SK-N-MC (cell line): ENCODE measurements around the gene CCDC150.

Experiments used
- EZH2 ChIP-seq: fragments of 200-600 bp; sonication (generic); IDR thresholded peaks from one replicate; pipeline ENCODE4 v1.6.1; 2017; ENCODE audit warnings: antibody characterized with exemption
- FOXP2 ChIP-seq: optimal IDR thresholded peaks from 2 replicates; pipeline ENCODE3; 2011; ENCODE audit warnings: mild to moderate bottlenecking, moderate library complexity; ENCODE audit not compliant: insufficient read depth; ENCODE audit errors: extremely low read length, control extremely low read depth
- POLR2AphosphoS5 ChIP-seq: IDR thresholded peaks from 2 replicates; pipeline ENCODE4 v1.6.1; 2012; ENCODE audit warnings: mild to moderate bottlenecking, low read depth, low read length, borderline replicate concordance

GRCh38 chr2:196703695-196704094 is 64.2 kb downstream of the CCDC150 start:
- no peak for TF ChIP-seq EZH2
- no peak for TF ChIP-seq POLR2AphosphoS5
- no peak for TF ChIP-seq FOXP2
